Stimulated activated CD8-positive, alpha-beta memory T cell treated with anti-CD3 and anti-CD28 coated beads, Interleukin-15, amount 100 ng/mL, for 1 hour (primary cell): Measurements from ENCODE around the gene TARDBP.
"Not testable (repeated sequence)": the region's sequence is repeated elsewhere in the genome, so short reads cannot be mapped to it uniquely, and the experiment has no call there.

Experiments
- DNase-seq: peaks from one replicate; pipeline ENCODE4 v3.0.0-alpha.2; 2020; ENCODE audit warnings: low read depth

The TARDBP gene

DNA sequence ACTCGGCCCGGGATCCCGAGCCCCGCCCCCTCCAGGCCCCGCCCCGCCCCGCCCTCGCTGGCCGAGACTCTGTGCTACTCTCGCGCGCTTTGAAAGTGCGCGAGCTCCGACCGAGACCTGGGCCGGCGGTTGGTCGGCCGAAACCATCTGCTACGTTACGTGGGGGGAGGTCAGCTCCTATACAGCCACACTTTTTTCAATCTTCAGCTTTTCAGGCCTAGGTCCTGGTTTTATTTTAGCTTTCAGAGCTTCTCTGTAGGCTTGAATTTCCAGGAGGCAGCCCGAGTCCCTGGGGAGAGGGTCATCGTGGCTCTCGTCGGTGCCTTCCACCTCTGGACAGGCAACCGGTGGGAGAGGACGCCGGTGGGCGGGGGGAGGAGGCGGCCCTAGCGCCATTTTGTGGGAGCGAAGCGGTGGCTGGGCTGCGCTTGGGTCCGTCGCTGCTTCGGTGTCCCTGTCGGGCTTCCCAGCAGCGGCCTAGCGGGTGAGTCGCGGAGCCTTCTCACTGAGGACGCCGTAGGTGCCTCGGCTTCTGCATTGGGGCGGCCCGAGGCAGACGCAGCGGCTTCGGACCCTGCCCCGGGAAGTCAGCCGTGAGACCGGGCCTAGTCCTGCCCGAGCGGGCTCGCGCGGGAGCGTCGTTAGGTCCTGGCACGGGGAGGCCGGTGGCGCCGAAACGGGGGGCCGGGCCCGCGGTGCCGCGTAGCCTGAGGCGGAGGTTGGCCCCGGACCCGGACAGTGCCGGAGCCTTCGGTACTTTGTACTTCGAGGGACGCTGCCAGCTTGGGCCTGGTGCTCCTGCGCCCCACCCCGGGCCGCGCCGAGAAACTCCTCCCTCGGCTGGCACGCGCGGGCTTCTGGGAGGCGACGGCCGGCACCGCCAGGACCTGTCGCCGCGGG, at the start of gene TARDBP:
Gene TARDBP (plus strand): TSS at position 395 of the 900 bp plus-strand sequence. CDS start 1,074 bp downstream, outside the sequence.
- DNase-seq: peak; percentile 79

DNA sequence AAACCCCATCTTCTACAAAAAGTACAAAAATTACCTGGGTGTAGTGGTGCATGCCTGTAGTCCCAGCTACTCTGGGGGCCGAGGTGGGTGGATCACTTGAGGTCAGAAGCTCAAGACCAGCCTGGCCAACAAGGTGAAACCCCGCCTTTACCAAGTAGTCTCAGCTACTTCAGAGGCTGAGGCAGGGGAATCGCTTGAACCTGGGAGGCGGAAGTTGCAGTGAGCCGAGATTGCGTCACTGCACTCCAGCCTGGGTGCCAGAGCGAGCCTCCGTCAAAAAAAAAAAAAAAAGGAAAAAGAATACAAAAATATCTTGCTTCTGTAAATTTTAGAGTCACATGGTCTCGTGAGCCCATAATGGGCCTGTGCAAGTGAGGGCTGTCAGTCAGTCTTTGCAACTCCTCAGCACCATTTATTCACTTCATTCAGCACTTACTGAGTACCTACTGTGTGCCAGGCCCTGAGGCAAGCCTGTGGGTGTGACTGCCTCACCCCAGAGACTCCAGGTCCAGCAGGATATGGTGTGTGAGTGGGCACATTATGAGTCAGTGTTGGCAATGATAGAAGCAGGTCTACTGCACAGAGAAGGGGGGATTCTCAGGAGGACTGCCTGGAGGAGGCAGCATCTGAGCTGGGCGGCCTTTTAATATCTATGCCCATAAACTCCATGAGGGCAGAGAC, 46.8 kb upstream of the TARDBP start:
- no peak for DNase-seq

DNA sequence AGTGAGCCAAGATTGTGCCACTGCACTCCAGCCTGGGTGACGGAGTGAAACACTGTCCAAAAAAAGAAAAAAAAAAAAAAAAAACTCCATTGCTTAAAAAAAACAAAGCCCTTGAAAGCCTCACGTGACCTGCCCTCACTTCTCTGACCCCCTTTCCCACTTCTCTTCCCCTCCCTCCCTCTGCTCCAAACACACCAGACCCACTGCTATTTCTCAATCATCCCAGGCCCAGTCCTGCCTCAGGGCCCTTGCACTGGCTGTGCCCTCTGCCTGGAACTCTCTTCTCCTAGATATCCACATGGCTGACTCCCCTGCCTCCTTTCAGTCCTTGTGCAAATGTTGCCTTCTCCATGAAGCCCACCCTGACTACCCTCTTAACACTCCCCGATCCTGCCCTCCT, 45.4 kb upstream of the TARDBP start:
- DNase-seq: no peak

DNA sequence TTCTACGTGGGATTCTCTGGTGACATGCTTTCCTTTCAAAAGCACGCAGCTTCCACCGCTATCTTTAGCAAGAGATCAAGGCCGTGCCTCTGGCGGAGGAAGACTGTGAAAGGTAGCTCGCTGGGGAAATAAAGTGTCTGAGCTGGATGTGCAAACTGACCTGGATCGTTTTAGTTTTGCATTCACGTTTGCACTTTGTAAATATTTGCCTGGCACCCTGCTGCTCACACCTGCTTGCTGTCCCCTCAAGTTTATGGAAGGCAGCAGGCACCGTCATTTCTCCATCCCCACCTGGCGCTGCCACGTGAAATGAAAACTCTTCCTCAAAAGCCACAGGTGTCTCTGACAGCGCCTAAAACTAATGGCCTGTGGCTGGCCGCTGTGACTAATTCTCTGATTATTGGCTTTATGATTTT, 44.0 kb upstream of the TARDBP start:
- no peak for DNase-seq

DNA sequence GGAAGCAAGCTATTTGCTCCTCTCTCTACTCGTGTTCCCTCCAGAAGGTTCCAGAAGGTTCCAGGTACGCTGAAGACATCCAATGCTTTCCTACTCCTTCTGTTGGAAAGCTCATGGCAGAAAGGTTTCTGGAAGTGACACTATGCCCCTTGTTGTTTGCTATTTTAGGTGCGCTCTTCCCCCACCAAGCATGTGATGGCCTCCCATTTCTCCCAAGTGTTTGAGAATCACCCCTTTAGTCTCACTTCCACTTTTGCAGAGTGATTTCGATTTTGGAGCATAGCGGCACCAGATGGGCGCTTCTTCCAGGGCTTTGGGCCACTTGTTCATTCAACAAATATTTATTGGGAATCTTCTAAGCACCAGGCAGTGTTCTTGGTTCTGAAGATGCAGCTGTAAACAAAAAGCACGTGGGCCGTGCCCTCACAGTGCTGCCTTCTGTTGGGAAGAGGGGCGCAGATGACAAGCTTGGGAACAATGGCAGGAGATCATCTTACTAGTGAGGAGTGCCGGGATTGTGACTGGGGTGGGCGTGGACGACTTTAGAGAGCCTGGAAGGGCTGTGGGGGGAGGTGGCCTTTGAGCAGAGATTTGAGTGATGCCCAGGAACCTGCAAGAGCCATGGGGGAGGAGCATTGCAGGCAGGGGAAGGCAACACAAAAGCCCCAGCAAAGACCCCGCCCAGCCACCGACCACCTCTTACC, 43.0 kb upstream of the TARDBP start:
- DNase-seq: no peak

DNA sequence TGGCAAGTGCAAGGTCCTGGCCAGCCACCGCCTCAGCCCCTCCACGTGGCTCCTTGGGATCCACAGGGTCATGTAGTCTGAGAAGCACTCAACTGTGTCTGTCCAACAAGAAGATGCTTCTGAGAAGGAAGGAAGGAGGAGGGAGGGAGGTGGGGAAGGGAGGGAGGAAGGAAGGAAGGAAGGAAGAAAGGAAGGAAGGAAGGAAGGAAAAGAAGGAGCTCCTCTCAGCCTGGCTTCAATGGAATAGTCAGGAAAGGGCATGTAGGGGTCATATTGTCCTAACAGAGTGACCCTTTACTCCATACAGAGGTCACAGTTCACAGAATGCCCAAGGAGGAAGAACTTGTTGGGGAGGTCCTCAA, 42.5 kb upstream of the TARDBP start:
- no peak for DNase-seq

DNA sequence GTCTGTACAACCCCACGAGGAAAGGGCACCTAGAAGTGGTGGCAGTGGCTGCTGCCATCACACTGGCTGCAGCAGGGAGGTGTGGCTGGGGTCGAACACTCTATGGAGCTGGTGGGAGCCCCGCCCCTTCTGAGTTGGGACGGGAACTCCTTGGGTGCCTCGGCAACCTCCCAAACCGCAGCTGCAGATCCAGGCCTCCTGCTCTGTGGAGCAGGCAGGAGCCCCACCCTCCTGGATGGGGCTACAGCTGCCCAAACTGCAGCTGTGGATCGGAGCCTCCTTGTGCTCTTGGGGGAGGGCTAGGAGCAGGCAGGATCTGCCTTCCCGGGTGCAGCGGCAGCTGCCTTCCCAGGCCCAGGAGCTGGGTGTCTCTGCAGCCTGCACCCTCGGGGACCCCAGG, 38.9 kb upstream of the TARDBP start:
- DNase-seq: no peak

DNA sequence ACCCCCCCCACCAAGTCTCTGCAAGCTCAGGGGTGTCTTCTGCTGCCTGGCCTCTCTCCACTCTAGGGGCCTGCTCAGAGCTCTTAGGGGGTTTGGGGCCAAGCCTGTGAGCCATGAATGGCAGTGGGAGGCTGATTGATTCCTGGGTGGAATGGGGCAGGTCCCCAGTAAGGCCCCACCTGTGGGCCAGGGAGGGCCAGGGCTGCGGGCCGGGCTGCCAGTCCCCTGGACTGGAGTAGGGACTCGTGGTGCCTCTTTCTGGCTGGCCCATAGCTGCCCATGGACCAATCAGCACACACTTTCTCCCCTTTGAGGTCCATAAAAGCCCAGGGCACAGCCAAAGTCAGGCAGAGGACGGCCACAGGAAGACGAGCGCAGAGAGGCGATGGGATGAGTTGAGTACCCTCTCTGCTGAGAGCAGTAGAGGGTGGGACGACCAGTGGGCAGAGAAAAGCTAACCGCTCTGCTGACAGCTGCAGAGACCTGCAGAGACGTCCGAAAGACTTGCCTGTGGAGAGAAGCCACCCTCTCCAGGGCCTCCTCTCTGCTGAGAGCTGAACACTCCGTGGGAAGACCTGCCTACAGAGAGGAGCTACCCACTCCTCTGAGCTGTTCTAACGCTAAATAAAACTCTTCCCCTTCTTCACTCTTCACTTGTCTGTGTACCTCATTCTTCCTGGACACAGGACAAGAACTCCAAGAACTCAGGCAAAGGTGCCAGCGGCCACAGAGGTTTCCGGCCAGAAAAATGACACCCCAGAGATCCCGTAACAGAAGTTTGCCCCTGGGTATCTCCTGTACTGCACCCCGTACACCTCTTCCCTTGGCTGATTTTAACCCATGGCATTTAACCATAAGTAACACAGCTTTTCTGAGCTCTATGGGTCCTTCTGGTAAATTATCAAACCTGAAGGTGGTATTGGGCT, 38.2 kb upstream of the TARDBP start:
- no peak for DNase-seq

DNA sequence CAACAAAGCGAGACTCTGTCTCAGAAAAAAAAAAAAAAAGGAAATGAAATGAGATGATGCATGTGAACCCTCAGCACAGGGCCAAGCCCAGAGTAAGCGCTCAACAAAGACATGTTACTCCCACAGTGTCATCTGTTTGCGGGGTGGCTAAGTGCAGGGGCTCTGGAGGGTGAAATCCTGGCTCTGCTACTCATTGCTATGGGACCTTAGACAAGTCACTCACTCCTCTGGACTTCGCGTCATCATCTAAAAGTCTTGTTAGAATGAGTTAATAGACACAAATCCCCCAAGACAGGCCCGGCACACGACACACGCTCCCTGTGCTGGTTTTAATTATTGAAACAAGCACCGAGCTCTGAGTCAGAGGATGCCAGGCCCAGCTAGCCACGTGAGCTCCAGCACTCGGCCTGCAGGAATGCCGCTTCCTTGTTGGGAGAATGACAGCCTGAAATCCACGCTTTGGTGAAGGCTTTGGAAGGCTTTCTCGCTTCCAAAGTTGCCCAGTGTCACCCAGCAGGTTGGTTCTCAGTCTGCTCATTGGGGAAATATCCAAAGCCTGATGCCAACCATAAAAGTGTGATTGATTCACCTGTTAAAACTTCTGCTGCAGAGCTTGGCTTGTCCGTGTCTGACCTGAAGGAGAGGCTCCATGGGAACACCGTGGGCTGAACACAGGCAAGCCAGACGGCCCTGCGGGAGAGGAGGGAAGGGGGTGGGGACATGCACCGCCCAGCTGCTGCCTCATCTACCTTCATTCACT, 36.7 kb upstream of the TARDBP start:
- no peak for DNase-seq

DNA sequence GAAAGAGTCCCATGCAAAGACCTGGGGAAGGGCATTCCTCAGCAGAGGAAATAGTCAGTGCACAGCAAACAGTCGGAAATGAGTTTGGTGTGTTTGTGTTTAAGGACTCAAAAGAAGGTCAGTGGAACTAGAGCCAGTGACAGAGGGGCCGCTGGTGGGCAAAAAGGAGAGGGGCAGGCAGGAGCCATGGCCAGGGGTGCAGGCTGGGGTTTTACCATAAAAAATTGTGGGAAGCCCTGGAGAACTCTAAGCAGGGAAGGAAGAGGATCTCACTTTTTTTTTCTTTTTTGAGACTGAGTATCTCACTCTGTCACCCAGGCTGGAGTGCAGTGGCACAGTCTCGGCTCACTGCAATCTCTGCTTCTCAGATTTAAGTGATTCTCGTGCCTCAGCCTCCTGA, 33.7 kb upstream of the TARDBP start:
- no peak for DNase-seq

DNA sequence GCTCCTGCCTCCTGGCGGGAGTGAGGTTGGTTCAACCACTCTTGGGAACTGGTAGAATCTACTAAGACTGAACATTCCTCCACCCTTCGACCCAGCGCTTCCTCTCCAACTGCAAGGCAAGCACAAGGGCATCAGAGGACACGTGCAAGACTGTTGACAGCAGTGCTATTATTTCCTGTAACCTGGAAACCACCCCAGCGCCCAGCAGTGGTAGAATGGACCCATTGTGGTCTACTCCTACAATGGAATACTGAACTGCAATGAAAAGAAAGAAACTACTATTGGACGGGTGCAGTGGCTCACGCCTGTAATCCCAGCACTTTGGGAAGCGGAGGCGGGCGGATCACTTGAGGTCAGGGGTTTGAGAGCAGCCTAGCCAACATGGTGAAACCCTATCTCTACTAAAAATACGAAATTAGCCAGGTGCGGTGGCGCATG, 33.0 kb upstream of the TARDBP start:
- DNase-seq: no peak

DNA sequence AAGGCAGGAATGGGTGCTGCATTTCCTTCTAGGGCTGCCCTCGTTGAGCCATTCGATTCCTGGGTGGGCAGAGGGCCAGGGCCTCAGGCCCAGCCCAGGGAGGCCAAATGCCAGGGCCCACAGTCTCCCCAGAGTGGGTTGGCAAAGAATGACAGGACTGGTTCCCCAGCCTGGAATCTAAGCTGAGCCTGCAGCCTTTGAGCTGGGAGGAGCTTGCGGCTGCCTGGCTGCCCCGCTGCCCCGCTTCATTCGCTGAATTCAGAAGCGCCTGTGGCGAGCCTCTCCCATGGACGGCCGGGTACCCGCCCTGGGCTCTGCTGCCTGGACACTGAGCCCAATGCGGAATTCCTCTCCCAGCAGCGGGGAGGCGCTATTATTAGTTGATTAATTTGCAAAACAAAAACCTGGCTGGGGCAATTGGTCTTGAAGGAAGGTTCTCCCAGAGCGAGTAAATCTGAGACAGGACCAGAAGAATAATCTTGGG, 32.3 kb upstream of the TARDBP start:
- no peak for DNase-seq

DNA sequence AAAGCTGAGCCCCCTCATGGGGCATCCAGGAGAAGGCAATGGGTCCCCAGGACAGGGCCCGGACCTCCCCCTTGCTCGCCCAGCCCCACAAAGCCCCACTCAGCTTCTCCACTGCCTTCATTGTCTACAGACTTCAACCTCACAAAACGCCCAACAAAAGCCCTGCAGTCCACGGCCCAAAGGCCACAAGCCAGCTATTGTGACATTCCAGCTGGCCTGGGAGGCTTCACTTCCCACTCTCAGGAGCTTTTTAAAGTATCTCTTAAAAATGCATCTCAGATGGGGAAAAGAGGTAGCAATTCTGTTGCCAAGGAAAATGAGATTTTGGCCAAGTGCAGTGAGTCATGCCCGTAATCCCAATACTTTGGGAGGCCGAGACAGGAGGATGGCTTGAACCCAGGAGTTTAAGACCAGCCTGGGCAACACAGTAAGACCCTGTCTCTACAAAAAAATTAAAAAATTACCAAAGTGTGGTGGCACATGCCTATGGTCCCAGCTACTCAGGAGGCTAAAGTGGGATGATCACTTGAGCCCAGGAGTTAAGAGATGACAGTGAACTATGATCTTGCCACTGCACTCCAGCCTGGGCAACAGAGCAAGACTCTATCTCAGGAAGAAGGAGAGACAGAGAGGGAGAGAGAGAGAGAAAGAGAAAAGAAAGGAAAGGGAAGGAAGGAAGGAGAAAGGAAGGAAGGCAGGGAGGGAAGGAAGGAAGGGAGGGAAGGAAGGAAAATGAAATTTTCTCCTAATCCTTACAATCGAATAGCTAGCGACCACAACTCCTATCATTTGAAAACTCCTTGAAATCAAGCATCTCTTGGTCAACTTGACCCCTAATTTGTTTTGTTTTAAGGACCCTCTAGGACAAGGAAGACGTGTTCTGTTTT, 31.4 kb upstream of the TARDBP start:
- no peak for DNase-seq

DNA sequence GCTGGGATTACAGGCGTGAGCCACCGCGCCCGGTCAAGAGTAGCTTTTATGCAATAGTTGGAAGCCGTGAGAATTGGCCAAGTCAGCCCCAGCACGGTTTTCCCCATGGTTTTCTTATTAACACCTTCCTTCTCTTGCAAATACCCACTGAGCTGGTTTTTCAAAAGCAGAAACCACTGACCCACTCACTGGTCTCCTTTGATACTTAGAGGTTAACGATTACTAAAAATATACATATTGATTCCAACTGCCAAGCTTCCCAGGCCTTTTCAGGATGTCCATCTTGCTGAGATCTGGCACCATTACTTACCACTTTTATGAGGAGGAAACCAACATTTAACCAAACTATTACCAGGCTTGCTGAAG, 25.9 kb upstream of the TARDBP start:
- DNase-seq: no peak

DNA sequence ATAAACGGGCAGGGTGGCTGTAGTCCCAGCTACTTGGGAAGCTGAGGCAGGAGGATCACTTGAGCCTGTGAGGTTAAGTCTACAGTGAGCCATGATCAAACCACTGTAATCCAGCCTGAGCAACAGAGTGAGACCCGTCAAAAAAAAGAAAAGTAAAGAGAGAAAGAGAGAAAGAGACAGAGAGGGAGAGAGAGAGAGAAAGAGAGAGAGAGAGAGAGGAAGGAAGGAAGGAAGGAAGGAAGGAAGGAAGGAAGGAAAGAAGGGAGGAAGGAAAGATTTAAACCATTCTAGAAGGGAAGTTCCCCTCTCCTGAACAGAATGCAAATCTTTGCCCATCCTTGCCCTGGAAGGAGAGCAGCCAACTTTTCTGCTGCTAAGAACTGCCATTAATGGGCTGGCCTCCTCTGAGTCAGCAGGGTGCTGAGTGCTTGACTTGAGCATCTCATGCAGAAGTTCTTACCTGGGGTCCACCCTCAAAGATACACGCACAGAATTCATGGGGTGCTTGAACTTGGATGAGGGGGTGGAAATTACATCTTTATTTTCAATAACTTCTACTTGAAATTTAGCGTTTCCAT, 24.5 kb upstream of the TARDBP start:
- no peak for DNase-seq

DNA sequence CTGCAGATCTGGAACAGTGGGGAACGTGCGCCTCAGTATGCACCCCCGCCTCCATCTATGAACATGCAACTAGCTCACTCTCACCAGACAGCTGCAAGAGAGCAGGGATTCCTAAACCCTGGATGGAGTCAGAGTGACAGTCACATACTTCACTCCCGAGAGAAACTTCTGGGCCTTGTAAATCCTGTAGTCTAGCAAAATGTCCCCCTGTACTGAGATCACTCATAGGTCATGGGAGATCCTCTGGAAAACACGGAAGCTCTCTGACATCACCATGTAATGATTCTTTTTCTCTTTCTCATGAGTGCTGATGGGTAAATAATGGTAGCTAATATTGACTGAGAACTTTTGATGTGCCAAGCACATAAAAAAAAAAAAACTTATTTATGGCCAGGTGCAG, 23.4 kb upstream of the TARDBP start:
- DNase-seq: no peak

DNA sequence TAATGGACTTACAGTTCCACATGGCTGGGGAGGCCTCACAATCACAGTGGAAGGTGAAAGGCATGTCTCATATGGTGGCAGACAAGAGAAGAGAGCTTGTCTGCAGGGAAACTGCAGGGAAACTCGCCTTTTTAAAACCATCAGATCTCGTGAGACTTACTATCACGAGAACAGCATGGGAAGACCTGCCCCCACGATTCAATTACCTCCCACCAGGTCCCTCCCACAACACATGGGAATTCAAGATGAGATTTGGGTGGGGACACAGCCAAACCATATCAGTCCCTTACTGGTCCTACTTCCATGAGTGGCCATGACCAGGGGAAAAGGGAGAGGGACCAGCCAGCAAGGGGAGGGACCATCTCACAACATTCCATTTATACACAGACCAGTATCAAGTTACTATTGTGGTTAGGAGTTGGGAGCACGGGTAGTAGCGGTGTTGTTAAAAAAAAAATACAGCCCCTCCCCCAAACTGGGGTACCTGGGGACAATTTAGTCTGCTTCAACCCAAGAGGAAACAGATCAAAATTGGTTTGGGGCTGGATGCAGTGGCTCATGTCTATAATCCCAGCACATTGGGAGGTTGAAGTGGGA, 22.4 kb upstream of the TARDBP start:
- DNase-seq: not testable (repeated sequence)

DNA sequence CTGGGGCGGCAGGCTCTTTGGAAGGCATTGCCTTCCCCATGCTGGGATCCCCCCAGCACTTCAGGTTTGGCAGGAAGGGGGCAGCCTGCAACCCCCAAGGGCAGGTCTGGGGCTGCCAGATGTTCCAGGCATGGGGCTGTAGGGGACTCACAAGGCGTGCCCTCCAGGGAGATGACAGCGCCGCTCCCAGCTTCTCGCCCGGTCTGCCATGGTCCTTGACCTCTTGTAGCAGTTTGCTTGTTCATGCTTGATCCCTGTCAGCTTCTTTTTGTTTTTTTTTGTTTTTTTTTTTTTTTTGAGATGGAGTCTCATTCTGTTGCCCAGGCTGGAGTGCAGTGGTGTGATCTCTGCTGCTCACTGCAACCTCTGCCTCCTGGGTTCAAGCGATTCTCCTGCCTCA, 21.6 kb upstream of the TARDBP start:
- no peak for DNase-seq

DNA sequence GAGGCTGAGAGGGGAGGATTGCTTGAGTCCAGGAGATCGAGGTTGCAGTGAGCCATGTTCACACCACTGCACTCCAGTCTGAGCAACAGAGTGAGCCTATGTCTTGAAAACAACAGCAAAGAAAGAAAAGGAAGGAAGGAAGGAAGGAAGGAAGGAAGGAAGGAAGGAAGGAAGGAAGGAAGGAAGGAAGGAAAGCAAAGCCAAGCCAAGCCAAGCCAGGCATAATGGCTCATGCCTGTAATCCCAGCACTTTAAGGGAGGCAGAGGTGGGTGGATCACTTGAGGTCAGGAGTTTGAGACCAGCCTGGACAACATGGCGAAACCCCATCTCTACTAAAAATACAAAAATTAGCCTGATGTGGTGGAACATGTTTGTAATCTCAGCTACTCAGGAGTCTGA, 20.4 kb upstream of the TARDBP start:
- DNase-seq: not testable (repeated sequence)
